CD14-positive monocyte (primary cell): Measurements from ENCODE around the gene SUGCT. TPM values are rescaled to one million over a fixed set of nuclear protein-coding genes. Genes with fewer than 3 reads are reported as not detected.
A peak's percentile ranks its signal among the peaks of the same experiment; 100 is the strongest.

Experiments used
- DNase-seq, 3 donors: peaks; one replicate each; pipeline ENCODE4 v3.0.0-alpha.2; 2011 to 2022
- H2AFZ ChIP-seq: 2 replicates; pipeline ENCODE4 v1.6.0; 2012; ENCODE audit warnings: mild to moderate bottlenecking, low read depth, low read length, inconsistent platforms; ENCODE audit not compliant: insufficient read depth, poor library complexity, severe bottlenecking
- H3K27ac ChIP-seq, 2 donors: 1 replicate in 1 of 2; 2 replicates in 1 of 2; pipeline ENCODE4 v1.5.1; 2012 to 2013; ENCODE audit warnings: low read length in 2 of 2, control low read depth in 1 of 2, inconsistent platforms in 1 of 2, low read depth in 1 of 2, mild to moderate bottlenecking in 1 of 2
- H3K27me3 ChIP-seq, 2 donors: one replicate each; pipeline versions ENCODE4 v1.6.0 to v1.6.1; 2011 to 2013; ENCODE audit warnings: low read length in 2 of 2; ENCODE audit not compliant: control insufficient read depth in 2 of 2, insufficient read depth in 2 of 2
- H3K36me3 ChIP-seq, 2 donors: replicated peaks in 1 of 2; 1 replicate in 1 of 2; 2 replicates in 1 of 2; pipeline versions ENCODE4 v1.5.1 to v1.6.1; 2012 to 2013; ENCODE audit warnings: low read length in 2 of 2, control low read depth in 1 of 2, inconsistent platforms in 1 of 2, mild to moderate bottlenecking in 1 of 2; ENCODE audit not compliant: insufficient read depth in 2 of 2, control insufficient read depth in 1 of 2
- H3K4me1 ChIP-seq, 2 donors: 1 replicate in 1 of 2; 2 replicates in 1 of 2; pipeline versions ENCODE4 v1.5.1 to v1.6.1; 2012 to 2013; ENCODE audit warnings: low read length in 2 of 2, control low read depth in 1 of 2, inconsistent platforms in 1 of 2, mild to moderate bottlenecking in 1 of 2, moderate library complexity in 1 of 2; ENCODE audit not compliant: insufficient read depth in 2 of 2, control insufficient read depth in 1 of 2
- H3K4me2 ChIP-seq: replicated peaks from 2 replicates; pipeline ENCODE3; 2012; ENCODE audit warnings: low read length, moderate library complexity, mild to moderate bottlenecking; ENCODE audit not compliant: poor library complexity, severe bottlenecking; ENCODE audit errors: extremely low read depth
- H3K4me3 ChIP-seq, 3 experiments: fragments of 200-600 bp in 1 of 3; sonication (generic) in 1 of 3; replicated peaks in 1 of 3; 1 replicate in 2 of 3; 2 replicates in 1 of 3; pipeline ENCODE4 v1.5.1; 2011 to 2013; ENCODE audit warnings: low read length in 3 of 3, mild to moderate bottlenecking in 3 of 3, control low read depth in 2 of 3, low read depth in 2 of 3, inconsistent platforms in 1 of 3, moderate library complexity in 1 of 3
- H3K79me2 ChIP-seq: 2 replicates; pipeline ENCODE4 v1.6.0; 2012; ENCODE audit warnings: mild to moderate bottlenecking, control low read depth, inconsistent platforms, low read length, moderate library complexity; ENCODE audit not compliant: insufficient read depth
- H3K9ac ChIP-seq: 2 replicates; pipeline ENCODE4 v1.6.0; 2017; ENCODE audit warnings: low read length, mild to moderate bottlenecking; ENCODE audit not compliant: insufficient read depth, poor library complexity, severe bottlenecking
- H3K9me3 ChIP-seq, 2 donors: replicated peaks in 1 of 2; 1 replicate in 1 of 2; 2 replicates in 1 of 2; pipeline versions ENCODE4 v1.5.1 to v1.6.1; 2012 to 2013; ENCODE audit warnings: low read length in 2 of 2, control low read depth in 1 of 2; ENCODE audit not compliant: control insufficient read depth in 1 of 2, insufficient read depth in 1 of 2
- H4K20me1 ChIP-seq: 2 replicates; pipeline ENCODE4 v1.6.0; 2012; ENCODE audit warnings: mild to moderate bottlenecking, low read length, control low read depth, moderate library complexity; ENCODE audit not compliant: insufficient read depth
- H3K27ac Mint-ChIP-seq, 7 donors: one replicate each; pipeline ENCODE4 v1.8.0; 2020; ENCODE audit warnings: mild to moderate bottlenecking in 7 of 7, mixed read lengths in 7 of 7, moderate library complexity in 6 of 7, inconsistent platforms in 2 of 7
- H3K27me3 Mint-ChIP-seq, 3 donors: one replicate each; pipeline ENCODE4 v1.8.0; 2021 to 2022; ENCODE audit warnings: low read depth in 3 of 3, mild to moderate bottlenecking in 3 of 3, mixed read lengths in 3 of 3, moderate library complexity in 3 of 3, inconsistent platforms in 1 of 3
- H3K36me3 Mint-ChIP-seq, 2 donors: one replicate each; pipeline ENCODE4 v1.8.0; 2020; ENCODE audit warnings: mixed read lengths in 2 of 2, inconsistent platforms in 1 of 2, mild to moderate bottlenecking in 1 of 2
- H3K4me1 Mint-ChIP-seq: one replicate; pipeline ENCODE4 v1.8.0; 2020; ENCODE audit warnings: mild to moderate bottlenecking, mixed read lengths
- H3K4me3 Mint-ChIP-seq, 2 donors: one replicate each; pipeline ENCODE4 v1.8.0; 2020; ENCODE audit warnings: mild to moderate bottlenecking in 2 of 2, mixed read lengths in 2 of 2, moderate library complexity in 1 of 2
- H3K9me3 Mint-ChIP-seq, 7 donors: one replicate each; pipeline ENCODE4 v1.8.0; 2020 to 2022; ENCODE audit warnings: mixed read lengths in 7 of 7, mild to moderate bottlenecking in 6 of 7, moderate library complexity in 6 of 7, inconsistent platforms in 2 of 7
- CTCF ChIP-seq: fragments of 200-600 bp; IDR thresholded peaks from one replicate; pipeline ENCODE4 v1.8.0; 2022; ENCODE audit warnings: antibody characterized with exemption, mild to moderate bottlenecking
- WGBS: methylation state at CpG from one replicate; pipeline ENCODE4 v1.1.5; 2013; ENCODE audit warnings: missing lambda C conversion rate; ENCODE audit not compliant: insufficient coverage; 5-methylcytosine and 5-hydroxymethylcytosine counted together
- intact Hi-C, 2 donors: fragments of 100-400 bp; cut with micrococcal nuclease; formaldehyde crosslinking; loops; one replicate each; pipeline versions ENCODE4 v1.15.0 to v1.15.1; 2023
- polyA plus RNA-seq, 3 donors: library from polyadenylated mRNA; depleted of rRNA in 1 of 3; unstranded in 2 of 3; stranded (reverse) in 1 of 3; fragments of 300-500 nt in 2 of 3; fragments of >200 nt in 1 of 3; fragmentation: Illumina TruSeq in 2 of 3; gene quantifications; 1 replicate in 2 of 3; 2 replicates in 1 of 3; pipeline ENCODE4 v1.2.3, GENCODE V29; 2012 to 2021

SUGCT gene
- polyA plus RNA-seq, 3 donors, result not detected

- H3K27ac ChIP-seq, result no peak overlapping the region
- Mint-ChIP-seq H3K27ac (peak overlapping the region in 1 of 7 donors; percentile 30), H3K4me1 (peaks cover 33% of the 10 kb centered on the region), H3K4me3 (no peak overlapping the region), H3K36me3 (no peaks in the 10 kb centered on the region), H3K9me3 (no peaks in the 10 kb centered on the region), H3K27me3 (no peaks in the 10 kb centered on the region)
- H3K27me3 ChIP-seq, result no peaks in the 10 kb centered on the region
- H3K4me1 ChIP-seq, result peaks cover 18 to 25% of the 10 kb centered on the region in 2 donors
- H4K20me1 ChIP-seq, result no peaks in the 10 kb centered on the region
- no peaks in the 10 kb centered on the region for H3K9me3 ChIP-seq
- 0% methylated on average over 1 of the region's 4 CpGs for WGBS
- no peak for TF ChIP-seq CTCF
- no peaks in the 10 kb centered on the region for H3K36me3 ChIP-seq
- H3K9ac ChIP-seq, result no peak overlapping the region
- intact Hi-C loops, result no loop called here
- no peak overlapping the region for H3K4me3 ChIP-seq
- no peak overlapping the region for H3K4me2 ChIP-seq
- no peak overlapping the region for H2AFZ ChIP-seq
- no peaks in the 10 kb centered on the region for H3K79me2 ChIP-seq
- peak in 2 of 3 donors; percentile 8 to 23 for DNase-seq
Measured at GRCh38 chr7:40584667-40585433, 450.0 kb downstream of the SUGCT start.

GRCh38 chr7:40586197-40586596 is 451.4 kb downstream of the SUGCT start:
- no peaks in the 10 kb centered on the region for H3K36me3 ChIP-seq
- H3K4me1 ChIP-seq, result peaks cover 18 to 25% of the 10 kb centered on the region in 2 donors
- no CpG with 5 or more reads among the region's 1 CpG for WGBS
- no peaks in the 10 kb centered on the region for H3K36me3 Mint-ChIP-seq
- peaks cover 0 to 2% (median 0%) of the 10 kb centered on the region in 7 donors for H3K9me3 Mint-ChIP-seq
- H3K4me3 Mint-ChIP-seq, result no peak overlapping the region
- H3K27ac Mint-ChIP-seq, result peak overlapping the region; percentile 38 to 81 (median 59)
- H3K9me3 ChIP-seq, result no peaks in the 10 kb centered on the region
- intact Hi-C loops, result no loop called here
- no peak overlapping the region for H3K4me2 ChIP-seq
- H3K27me3 Mint-ChIP-seq, result no peaks in the 10 kb centered on the region
- H3K4me1 Mint-ChIP-seq, result peaks cover 33% of the 10 kb centered on the region
- H3K27me3 ChIP-seq, result no peaks in the 10 kb centered on the region
- H2AFZ ChIP-seq, result no peak overlapping the region
- H3K4me3 ChIP-seq, result no peak overlapping the region
- TF ChIP-seq CTCF, result no peak
- no peaks in the 10 kb centered on the region for H4K20me1 ChIP-seq
- DNase-seq, result peak; percentile 39 to 52 (median 39)
- H3K27ac ChIP-seq, result peak overlapping the region in 1 of 2 donors; percentile 24
- no peaks in the 10 kb centered on the region for H3K79me2 ChIP-seq
- H3K9ac ChIP-seq, result no peak overlapping the region
